ENCODE data around the gene UEVLD.

UEVLD gene

DNA sequence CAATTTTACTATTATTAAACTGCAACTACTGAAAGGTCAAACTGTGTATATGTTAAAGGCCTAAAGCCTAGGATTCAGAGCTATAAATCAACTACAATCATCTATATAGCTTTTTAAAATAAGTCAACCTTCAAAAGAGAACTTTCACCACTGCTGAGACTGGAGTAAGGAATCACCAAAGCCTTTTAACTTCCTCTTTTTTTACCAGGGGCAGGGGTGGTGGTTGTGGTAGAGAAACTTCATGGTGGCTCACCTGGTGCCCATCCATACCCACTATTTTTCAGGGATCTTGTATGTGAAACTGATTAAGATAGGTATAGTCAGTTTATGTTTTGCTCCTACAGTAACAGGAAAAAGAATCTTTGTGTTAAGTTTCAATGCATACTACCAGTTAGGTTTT, 93.3 kb downstream of the UEVLD start:
- no peak for DNase-seq

DNA sequence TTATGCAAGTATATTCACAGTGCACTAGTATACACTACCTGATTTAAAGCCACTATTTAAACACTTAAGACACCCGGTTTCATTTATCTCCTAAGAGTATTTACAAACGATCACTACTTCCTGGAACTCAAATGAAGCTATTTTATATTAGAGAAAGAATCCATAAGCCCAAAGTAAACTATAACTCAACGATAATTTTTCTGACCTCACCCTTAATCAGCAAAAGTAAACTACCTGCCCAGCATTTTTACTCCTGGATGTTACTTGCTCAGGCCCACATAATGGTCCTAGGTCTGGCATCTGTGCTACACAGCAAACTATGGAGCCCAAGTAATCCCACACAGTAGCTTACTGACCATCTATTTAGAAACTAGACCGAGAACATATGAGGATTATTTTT, 95.2 kb downstream of the UEVLD start:
- no peak for DNase-seq

DNA sequence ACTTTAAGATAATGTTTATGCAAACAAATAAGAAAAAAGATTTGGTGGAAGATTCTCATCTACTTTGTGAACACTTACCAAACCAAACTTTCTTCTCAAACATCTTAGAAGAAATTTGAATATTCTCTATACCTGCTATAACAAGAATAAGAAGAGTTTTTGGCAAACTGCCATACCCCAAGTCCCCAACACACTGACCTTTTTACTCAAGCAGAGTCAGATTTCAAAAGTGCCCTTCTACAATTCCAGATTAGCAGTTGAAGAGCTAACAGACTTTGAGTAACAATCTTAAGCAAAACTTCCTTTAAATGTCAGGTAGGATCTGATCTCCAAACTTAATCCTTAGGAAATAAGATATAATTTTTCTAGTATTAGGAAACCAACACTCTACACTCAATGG, 95.6 kb downstream of the UEVLD start:
- DNase-seq, result peak; percentile 3

DNA sequence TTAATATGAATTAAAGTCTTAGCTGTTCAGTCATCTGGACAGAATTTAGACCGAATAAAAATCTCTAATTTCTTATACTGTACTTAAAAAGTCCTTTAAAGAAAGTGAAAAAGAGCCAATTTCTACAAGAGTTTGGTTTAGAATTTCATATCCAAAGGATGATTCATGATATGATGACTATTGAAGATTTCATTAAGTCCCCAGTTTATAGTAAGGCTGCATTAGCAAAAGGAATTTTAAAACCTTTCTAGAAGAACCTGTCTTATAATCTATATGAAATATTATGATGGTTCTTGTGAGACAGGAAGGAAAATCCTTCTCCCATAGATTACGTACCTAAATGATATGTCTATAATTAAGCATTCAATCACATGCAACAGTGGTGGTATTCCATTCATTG, 96.6 kb downstream of the UEVLD start:
- DNase-seq, result peak; percentile 6

DNA sequence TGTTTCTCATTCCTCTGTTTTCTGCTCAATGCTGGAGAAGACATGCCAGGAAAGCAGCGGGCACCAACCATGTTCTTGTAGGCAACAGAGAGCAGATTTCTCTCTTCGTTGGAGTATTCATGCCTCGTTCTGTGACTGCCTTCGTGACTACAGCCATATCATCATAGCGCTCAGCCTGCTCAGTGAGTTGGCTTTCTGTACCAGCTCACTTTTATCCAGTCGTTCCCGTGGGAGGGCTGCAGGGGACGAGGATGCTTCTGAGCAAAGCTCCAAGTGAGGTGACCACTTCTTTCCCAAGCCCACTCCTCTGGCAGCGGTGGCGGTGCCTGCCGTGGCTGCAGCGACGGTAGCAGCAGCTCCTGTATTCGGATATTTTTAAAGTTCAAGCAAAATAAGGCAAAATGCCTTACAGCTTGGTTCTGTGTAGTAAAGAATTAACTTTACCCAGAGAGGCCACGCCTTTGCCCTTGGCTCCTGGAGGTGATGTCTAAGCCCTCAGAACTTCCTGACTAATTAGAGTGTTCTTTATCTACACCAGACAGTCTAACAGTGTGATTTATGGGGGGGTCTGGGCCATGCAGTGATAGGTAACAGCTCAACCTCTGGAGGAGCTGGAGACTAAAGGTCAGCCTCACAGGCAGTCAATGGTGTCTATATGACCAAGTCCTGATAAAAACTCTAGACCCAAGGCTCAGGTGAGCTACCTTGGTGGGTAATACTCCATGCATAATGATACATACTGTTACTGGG, 97.6 kb downstream of the UEVLD start:
- DNase-seq, result no peak

DNA sequence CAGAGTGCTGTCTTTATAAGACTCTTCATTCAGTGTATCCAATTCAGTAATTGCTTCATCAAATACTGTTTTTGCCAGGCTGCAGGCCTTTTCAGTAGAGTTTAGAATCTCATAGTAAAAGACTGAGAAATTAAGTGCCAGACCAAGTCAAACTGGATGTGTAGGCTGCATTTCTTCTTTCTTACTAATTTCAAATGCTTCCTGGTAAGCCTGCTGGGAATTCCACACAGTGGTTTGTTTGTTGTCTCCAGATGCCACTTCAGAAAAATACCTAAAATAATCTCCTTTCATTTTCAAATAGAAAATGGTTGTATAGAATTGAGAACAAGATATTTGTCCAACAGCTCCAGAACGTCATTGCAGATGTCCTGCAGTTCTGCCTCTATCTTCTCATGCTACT, 98.2 kb downstream of the UEVLD start:
- no peak for DNase-seq

DNA sequence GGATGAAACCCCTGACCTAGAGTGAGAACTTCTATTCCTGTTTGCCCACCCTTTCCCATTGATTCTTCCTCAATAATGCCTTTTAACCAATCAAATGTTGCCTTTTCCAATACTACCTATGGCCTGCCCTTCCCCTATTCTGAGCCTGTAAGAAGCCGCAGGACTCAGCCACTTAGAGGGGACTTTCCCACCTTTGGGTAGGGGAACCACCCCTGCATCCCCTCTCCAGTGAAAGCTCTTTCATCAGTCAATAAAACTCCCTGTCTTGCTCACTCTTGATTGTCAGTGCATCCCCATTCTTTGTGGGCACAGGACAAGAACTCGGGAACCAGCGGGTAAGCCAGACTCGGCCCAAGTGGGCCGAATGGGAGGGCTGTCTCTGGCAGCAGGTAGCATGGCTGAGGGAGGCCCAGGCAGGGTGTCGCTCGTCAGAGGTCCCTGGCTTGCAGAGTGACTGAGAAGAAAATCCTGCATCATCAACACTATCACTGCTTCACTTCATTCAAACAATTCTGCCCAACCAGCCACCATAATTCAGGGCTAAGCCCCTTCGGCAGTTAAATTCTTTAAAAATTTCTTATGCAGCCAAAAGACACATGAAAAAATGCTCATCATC, 102.5 kb downstream of the UEVLD start:
- DNase-seq, result no peak
